Activated T-helper 1 cell treated with anti-CD3 and anti-CD28 coated beads, Interleukin-12 subunit alpha, Interleukin-12 subunit beta, Interleukin-2, Interleukin-4 antibody, amounts not matched to agents 30 ng/mL and 10 ng/mL and 1 ng/mL, durations not matched to agents 14 hours and 24 hours and 36 hours (primary cell): ENCODE measurements around the gene TRIM9. TPM values are rescaled to one million over a fixed set of nuclear protein-coding genes. Genes with fewer than 3 reads are reported as not detected.

Experiments
- DNase-seq: peaks from one replicate; pipeline ENCODE4 v3.0.0; 2021; ENCODE audit warnings: low spot score
- H3K27ac Mint-ChIP-seq: one replicate; pipeline ENCODE4 v1.8.0; 2021; ENCODE audit warnings: mild to moderate bottlenecking, mixed read lengths
- H3K27me3 Mint-ChIP-seq: one replicate; pipeline ENCODE4 v1.8.0; 2022; ENCODE audit warnings: mild to moderate bottlenecking, moderate library complexity, mixed read lengths; ENCODE audit not compliant: insufficient read depth
- H3K36me3 Mint-ChIP-seq: one replicate; pipeline ENCODE4 v1.8.0; 2021; ENCODE audit warnings: low read depth, mixed read lengths
- H3K4me1 Mint-ChIP-seq: one replicate; pipeline ENCODE4 v1.8.0; 2021; ENCODE audit warnings: low read depth, mixed read lengths
- H3K4me3 Mint-ChIP-seq: one replicate; pipeline ENCODE4 v1.8.0; 2021; ENCODE audit warnings: mild to moderate bottlenecking, moderate library complexity, mixed read lengths
- H3K9me3 Mint-ChIP-seq: one replicate; pipeline ENCODE4 v1.8.0; 2021; ENCODE audit warnings: mixed read lengths
- intact Hi-C: fragments of 100-400 bp; cut with micrococcal nuclease; formaldehyde crosslinking; loops from one replicate; pipeline ENCODE4 v1.15.1; 2024
- total RNA-seq: library from RNA; stranded (reverse); gene quantifications from 2 replicates; pipeline ENCODE4 v1.2.3, GENCODE V29; 2022

Gene TRIM9
- total RNA-seq, 1 donor from 2014 or later = 0.31 TPM

GRCh38 chr14:51069055-51069454 is 25.9 kb downstream of the TRIM9 start:
- Mint-ChIP-seq H3K4me1 (no peaks in the 10 kb centered on the region), H3K9me3 (no peaks in the 10 kb centered on the region), H3K27me3 (peaks cover 4% of the 10 kb centered on the region), H3K4me3 (no peak overlapping the region), H3K27ac (no peak overlapping the region), H3K36me3 (no peaks in the 10 kb centered on the region)
- DNase-seq = no peak
- intact Hi-C loops = no loop called here

- Mint-ChIP-seq H3K4me3 (no peak overlapping the region), H3K4me1 (no peaks in the 10 kb centered on the region), H3K27me3 (no peaks in the 10 kb centered on the region), H3K36me3 (no peaks in the 10 kb centered on the region), H3K9me3 (no peaks in the 10 kb centered on the region), H3K27ac (no peak overlapping the region)
- intact Hi-C loops = no loop called here
- no peak for DNase-seq
Measured at GRCh38 chr14:51068268-51068667, 26.6 kb downstream of the TRIM9 start.

- H3K4me3 Mint-ChIP-seq = no peak overlapping the region
- intact Hi-C loops = no loop called here
- H3K36me3 Mint-ChIP-seq = no peaks in the 10 kb centered on the region
- H3K9me3 Mint-ChIP-seq = no peaks in the 10 kb centered on the region
- H3K27ac Mint-ChIP-seq = no peak overlapping the region
- no peaks in the 10 kb centered on the region for H3K4me1 Mint-ChIP-seq
- H3K27me3 Mint-ChIP-seq = no peaks in the 10 kb centered on the region
- no peak for DNase-seq
Measured at GRCh38 chr14:51067295-51067694, 27.6 kb downstream of the TRIM9 start.

- H3K4me1 Mint-ChIP-seq = no peaks in the 10 kb centered on the region
- intact Hi-C loops = no loop called here
- H3K27ac Mint-ChIP-seq = no peak overlapping the region
- no peaks in the 10 kb centered on the region for H3K9me3 Mint-ChIP-seq
- no peak overlapping the region for H3K4me3 Mint-ChIP-seq
- DNase-seq = no peak
- H3K27me3 Mint-ChIP-seq = no peaks in the 10 kb centered on the region
- H3K36me3 Mint-ChIP-seq = no peaks in the 10 kb centered on the region
Measured at GRCh38 chr14:51066576-51066975, 28.3 kb downstream of the TRIM9 start.

GRCh38 chr14:51059032-51059431 is 35.9 kb downstream of the TRIM9 start:
- Mint-ChIP-seq H3K9me3 (no peaks in the 10 kb centered on the region), H3K27ac (no peak overlapping the region), H3K4me3 (no peak overlapping the region), H3K36me3 (no peaks in the 10 kb centered on the region), H3K4me1 (no peaks in the 10 kb centered on the region), H3K27me3 (no peaks in the 10 kb centered on the region)
- no peak for DNase-seq
- intact Hi-C loops = no loop called here

GRCh38 chr14:51058382-51058781 is 36.5 kb downstream of the TRIM9 start:
- H3K4me3 Mint-ChIP-seq = no peak overlapping the region
- intact Hi-C loops = no loop called here
- no peaks in the 10 kb centered on the region for H3K36me3 Mint-ChIP-seq
- no peaks in the 10 kb centered on the region for H3K27me3 Mint-ChIP-seq
- H3K4me1 Mint-ChIP-seq = no peaks in the 10 kb centered on the region
- H3K9me3 Mint-ChIP-seq = no peaks in the 10 kb centered on the region
- no peak for DNase-seq
- no peak overlapping the region for H3K27ac Mint-ChIP-seq

GRCh38 chr14:51056421-51056820 is 38.5 kb downstream of the TRIM9 start:
- no peaks in the 10 kb centered on the region for H3K4me1 Mint-ChIP-seq
- H3K9me3 Mint-ChIP-seq = no peaks in the 10 kb centered on the region
- H3K4me3 Mint-ChIP-seq = no peak overlapping the region
- H3K27me3 Mint-ChIP-seq = no peaks in the 10 kb centered on the region
- DNase-seq = no peak
- H3K36me3 Mint-ChIP-seq = no peaks in the 10 kb centered on the region
- no peak overlapping the region for H3K27ac Mint-ChIP-seq
- intact Hi-C loops = no loop called here

GRCh38 chr14:51053157-51053556 is 41.7 kb downstream of the TRIM9 start:
- Mint-ChIP-seq H3K4me3 (no peak overlapping the region), H3K27me3 (no peaks in the 10 kb centered on the region), H3K36me3 (no peaks in the 10 kb centered on the region), H3K4me1 (no peaks in the 10 kb centered on the region), H3K9me3 (no peaks in the 10 kb centered on the region), H3K27ac (no peak overlapping the region)
- intact Hi-C loops = no loop called here
- DNase-seq = no peak

GRCh38 chr14:51044961-51045360 is 49.9 kb downstream of the TRIM9 start:
- Mint-ChIP-seq H3K9me3 (no peaks in the 10 kb centered on the region), H3K27ac (no peak overlapping the region), H3K27me3 (peaks cover 5% of the 10 kb centered on the region), H3K4me3 (no peak overlapping the region), H3K36me3 (no peaks in the 10 kb centered on the region), H3K4me1 (no peaks in the 10 kb centered on the region)
- intact Hi-C loops = no loop called here
- DNase-seq = no peak

- Mint-ChIP-seq H3K27ac (no peak overlapping the region), H3K27me3 (peaks cover 5% of the 10 kb centered on the region), H3K4me3 (no peak overlapping the region), H3K36me3 (no peaks in the 10 kb centered on the region), H3K4me1 (no peaks in the 10 kb centered on the region), H3K9me3 (no peaks in the 10 kb centered on the region)
- no peak for DNase-seq
- intact Hi-C loops = no loop called here
Measured at GRCh38 chr14:51041883-51042282, 53.0 kb downstream of the TRIM9 start.

GRCh38 chr14:51041108-51041531 is 53.8 kb downstream of the TRIM9 start:
- no peak overlapping the region for H3K27ac Mint-ChIP-seq
- H3K4me3 Mint-ChIP-seq = no peak overlapping the region
- DNase-seq = no peak
- H3K36me3 Mint-ChIP-seq = no peaks in the 10 kb centered on the region
- intact Hi-C loops = no loop called here
- no peaks in the 10 kb centered on the region for H3K4me1 Mint-ChIP-seq
- no peaks in the 10 kb centered on the region for H3K9me3 Mint-ChIP-seq
- H3K27me3 Mint-ChIP-seq = peaks cover 5% of the 10 kb centered on the region

- intact Hi-C loops = no loop called here
Measured at GRCh38 chr14:51039252-51039651, 55.7 kb downstream of the TRIM9 start.

GRCh38 chr14:51035611-51036192 is 59.2 kb downstream of the TRIM9 start:
- Mint-ChIP-seq H3K4me1 (no peaks in the 10 kb centered on the region), H3K4me3 (no peak overlapping the region), H3K27me3 (peaks cover 2% of the 10 kb centered on the region), H3K27ac (no peak overlapping the region), H3K9me3 (no peaks in the 10 kb centered on the region), H3K36me3 (no peaks in the 10 kb centered on the region)
- intact Hi-C loops = no loop called here
- DNase-seq = no peak

More at GRCh38 chr14:51039252-51039651, 55.7 kb downstream of the TRIM9 start:
- no peaks in the 10 kb centered on the region for H3K9me3 Mint-ChIP-seq
- H3K27ac Mint-ChIP-seq = no peak overlapping the region
- no peak overlapping the region for H3K4me3 Mint-ChIP-seq
- DNase-seq = no peak
- H3K36me3 Mint-ChIP-seq = no peaks in the 10 kb centered on the region
- peaks cover 5% of the 10 kb centered on the region for H3K27me3 Mint-ChIP-seq
- H3K4me1 Mint-ChIP-seq = no peaks in the 10 kb centered on the region
